Measurements from ENCODE around the gene NTSR1. TPM values are rescaled to one million over a fixed set of nuclear protein-coding genes. Genes with fewer than 3 reads are reported as not detected.

The NTSR1 gene
- total and polyA plus RNA-seq, 7 donors, result 0.01 to 0.08 (median 0.05) TPM; not detected in 3

DNA sequence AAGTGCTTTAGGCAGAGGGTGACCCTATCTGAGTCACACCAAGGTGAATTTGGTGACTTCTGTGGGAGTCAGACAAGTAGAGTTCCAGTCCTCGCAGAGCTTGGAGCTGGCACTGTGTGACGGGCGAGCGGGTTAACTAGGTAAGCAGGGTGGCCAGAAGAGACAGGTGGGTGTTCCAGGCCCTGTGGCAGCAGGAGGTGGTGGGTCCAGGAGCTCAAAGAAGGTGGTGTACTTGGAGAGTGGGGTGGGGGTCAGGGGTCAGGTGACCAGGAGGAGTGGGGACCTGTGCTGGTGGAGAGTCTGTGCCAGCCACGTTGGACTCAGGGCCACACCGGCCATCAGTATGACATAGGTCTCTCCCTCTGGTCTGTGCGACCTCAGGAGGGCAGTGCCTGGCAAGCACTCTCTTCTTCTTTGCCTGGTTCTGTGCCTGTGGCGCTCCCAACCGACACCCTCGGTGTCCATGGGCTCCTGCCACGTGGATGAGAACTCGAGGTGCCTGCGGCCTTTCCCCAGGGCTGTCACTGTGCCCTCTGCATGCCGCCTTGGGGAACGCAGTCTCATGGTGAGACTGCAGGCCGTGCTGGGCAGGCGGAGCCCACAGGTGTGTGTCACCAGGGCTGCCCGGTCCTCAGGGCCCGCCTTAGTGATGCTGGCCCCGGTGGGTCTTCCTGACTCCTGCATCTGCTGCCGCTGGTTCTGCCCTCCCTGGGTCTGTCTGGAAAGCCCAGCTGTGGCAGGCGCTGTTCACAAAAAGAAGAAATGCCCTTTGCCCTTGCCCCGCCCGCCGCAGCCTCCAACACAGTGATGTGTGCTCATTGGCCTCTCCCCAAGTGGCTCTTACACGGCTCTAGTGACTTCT, 89.3 kb downstream of the NTSR1 start:
- Histone ChIP-seq H3K27me3 (ENCODE audit: insufficient read depth in 3 of 3, low read length in 2 of 3) (no peaks in the 10 kb centered on the region), H3K27ac (peak overlapping the region; percentile 41), H3K4me3 (peak overlapping the region; percentile 70), H3K4me1 (peaks cover 33% of the 10 kb centered on the region), H3K9me3 (no peaks in the 10 kb centered on the region), H3K36me3 (ENCODE audit: insufficient read depth in 1 of 2, low read depth in 1 of 2) (peaks cover 0 to 37% of the 10 kb centered on the region in 2 donors)
- TF ChIP-seq CTCF (IDR thresholded peaks at IDR 0.05), result no peak
- DNase-seq (no peak), ATAC-seq (no peak)
- intact Hi-C loops (cut with DNase I), result no loop called here
- WGBS, 3 donors, result 82 to 85% (median 84%) methylated on average over 26 of the region's 26 CpGs

DNA sequence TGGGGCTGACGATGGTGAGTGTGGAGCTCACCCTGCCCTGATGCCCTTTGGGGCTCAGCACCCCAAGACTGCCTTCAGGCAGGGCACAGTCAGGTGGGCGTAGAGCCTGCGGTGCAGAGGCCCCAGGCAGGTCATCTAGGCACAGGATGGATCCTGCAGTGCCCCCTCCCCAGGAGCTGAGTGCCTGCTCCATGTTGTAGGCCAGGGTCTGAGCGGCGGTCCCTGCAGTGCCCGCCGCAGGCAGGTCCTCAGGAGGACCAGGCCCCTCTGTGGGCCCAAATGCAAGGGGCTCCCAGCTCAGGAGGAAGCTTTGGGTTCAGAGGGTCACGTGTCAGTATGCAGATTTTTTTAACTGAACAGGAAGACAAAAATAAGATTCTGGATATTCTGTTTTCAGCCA, 90.4 kb downstream of the NTSR1 start:
- H3K4me1 ChIP-seq, result peaks cover 37% of the 10 kb centered on the region
- no peak overlapping the region for H3K4me3 ChIP-seq
- H3K27ac ChIP-seq, result no peak overlapping the region
- WGBS, 3 donors, result 92 to 93% (median 93%) methylated on average over 8 of the region's 8 CpGs
- intact Hi-C loops (cut with DNase I), result no loop called here
- ATAC-seq (no peak), DNase-seq (no peak)
- H3K27me3 ChIP-seq (ENCODE audit: insufficient read depth in 3 of 3, low read length in 2 of 3), result no peaks in the 10 kb centered on the region
- TF ChIP-seq CTCF (IDR thresholded peaks at IDR 0.05), result no peak
- H3K9me3 ChIP-seq, result no peaks in the 10 kb centered on the region
- peaks cover 0 to 37% of the 10 kb centered on the region in 2 donors for H3K36me3 ChIP-seq (ENCODE audit: insufficient read depth in 1 of 2, low read depth in 1 of 2)

DNA sequence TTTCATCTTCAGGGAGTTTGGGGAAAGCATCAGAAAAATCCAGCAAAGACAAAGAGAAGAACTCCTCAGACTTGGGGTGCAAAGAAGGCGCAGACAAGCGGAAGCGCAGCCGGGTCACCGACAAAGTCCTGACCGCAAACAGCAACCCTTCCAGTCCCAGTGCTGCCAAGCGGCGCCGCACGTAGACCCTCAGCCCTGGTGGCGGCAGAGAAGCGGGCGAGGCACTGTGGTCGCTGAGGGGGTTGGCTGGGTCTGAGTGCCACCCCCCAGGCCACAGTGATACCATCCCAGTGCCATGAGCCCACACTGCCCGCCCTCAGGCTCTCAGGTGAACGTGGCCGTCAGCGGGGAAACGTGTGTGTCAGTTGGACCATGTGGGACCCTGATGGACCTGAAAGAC, 90.8 kb downstream of the NTSR1 start:
- H3K36me3 ChIP-seq (ENCODE audit: insufficient read depth in 1 of 2, low read depth in 1 of 2), result peaks cover 0 to 37% of the 10 kb centered on the region in 2 donors
- no peak for TF ChIP-seq CTCF (IDR thresholded peaks at IDR 0.05)
- H3K9me3 ChIP-seq, result no peaks in the 10 kb centered on the region
- no peaks in the 10 kb centered on the region for H3K27me3 ChIP-seq (ENCODE audit: insufficient read depth in 3 of 3, low read length in 2 of 3)
- no peak overlapping the region for H3K4me3 ChIP-seq
- WGBS, 3 donors, result 97% methylated on average over 19 of the region's 19 CpGs
- DNase-seq, result no peak
- peaks cover 37% of the 10 kb centered on the region for H3K4me1 ChIP-seq
- intact Hi-C loops (cut with DNase I), result no loop called here
- ATAC-seq, result no peak
- H3K27ac ChIP-seq, result no peak overlapping the region

- 68 to 80% (median 74%) methylated on average over 10 of the region's 10 CpGs for WGBS, 3 donors
- no peak overlapping the region for H3K4me3 ChIP-seq
- intact Hi-C loops (cut with DNase I), result loop anchor here in 1 of 2 donors (10.0 kb wide), 2 partner anchors 135 to 415 kb away; partner anchors contain the start of genes GID8 and RPS21
- TF ChIP-seq CTCF (IDR thresholded peaks at IDR 0.05), result no peak
- H3K36me3 ChIP-seq (ENCODE audit: insufficient read depth in 1 of 2, low read depth in 1 of 2), result peaks cover 0 to 37% of the 10 kb centered on the region in 2 donors
- no peak overlapping the region for H3K27ac ChIP-seq
- DNase-seq (no peak), ATAC-seq (no peak)
- H3K9me3 ChIP-seq, result no peaks in the 10 kb centered on the region
- no peaks in the 10 kb centered on the region for H3K27me3 ChIP-seq (ENCODE audit: insufficient read depth in 3 of 3, low read length in 2 of 3)
- H3K4me1 ChIP-seq, result peaks cover 37% of the 10 kb centered on the region
Observed at GRCh38 chr20:62799873-62800272, 91.2 kb downstream of the NTSR1 start.
